GM19328 (cell line): ENCODE data around the gene MBD6.
"Not testable (repeated sequence)": the region's sequence is repeated elsewhere in the genome, so short reads cannot be mapped to it uniquely, and the experiment has no call there.

Experiments used
- ATAC-seq: cut with Tn5 transposase; IDR thresholded peaks from one replicate; pipeline ENCODE4 v1.9.1; 2021; ENCODE audit warnings: mild to moderate bottlenecking, moderate library complexity; ENCODE audit not compliant: unreplicated experiment

MBD6 gene

GRCh38 chr12:57488402-57489156 is 34.0 kb upstream of the MBD6 start:
- no peak for ATAC-seq

DNA sequence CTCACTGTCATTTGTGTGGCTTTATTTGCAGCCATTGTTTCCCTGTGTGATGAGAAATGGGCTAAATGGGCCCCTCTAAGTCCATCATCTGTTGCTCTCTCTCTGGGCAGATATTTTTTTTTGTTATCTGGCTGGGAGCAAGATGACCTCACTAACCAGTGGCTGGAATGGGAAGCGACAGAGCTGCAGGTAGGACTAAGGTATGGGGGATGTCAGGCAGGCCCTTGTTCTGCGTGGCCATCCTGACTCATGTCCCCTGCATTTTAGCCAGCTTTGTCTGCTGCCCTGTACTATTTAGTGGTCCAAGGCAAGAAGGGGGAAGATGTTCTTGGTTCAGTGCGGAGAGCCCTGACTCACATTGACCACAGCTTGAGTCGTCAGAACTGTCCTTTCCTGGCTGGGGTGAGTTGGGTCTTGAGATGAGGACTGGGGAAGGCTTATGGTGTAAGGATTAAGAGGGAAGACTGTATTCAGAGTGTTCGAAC is 33.4 kb upstream of the MBD6 start:
- no peak for ATAC-seq

DNA sequence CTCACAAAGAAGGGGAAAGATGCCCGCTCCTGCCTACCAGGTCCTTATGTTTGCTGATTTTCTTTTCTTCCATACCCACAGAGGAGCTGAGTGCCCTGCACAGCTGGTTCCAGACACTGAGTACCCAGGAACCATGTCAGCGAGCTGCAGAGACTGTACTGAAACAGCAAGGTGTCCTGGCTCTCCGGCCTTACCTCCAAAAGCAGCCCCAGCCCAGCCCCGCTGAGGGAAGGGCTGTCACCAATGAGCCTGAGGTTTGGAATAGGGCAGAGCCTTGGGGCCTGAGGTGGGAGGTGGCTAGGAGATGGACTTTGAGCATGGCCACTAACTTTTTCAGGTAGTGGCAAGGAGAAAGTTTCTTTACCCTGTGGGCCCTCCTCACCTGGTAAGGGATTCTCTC is 32.5 kb upstream of the MBD6 start:
- no peak for ATAC-seq

- ATAC-seq: no peak
Measured at GRCh38 chr12:57491393-57492280, 31.0 kb upstream of the MBD6 start.

DNA sequence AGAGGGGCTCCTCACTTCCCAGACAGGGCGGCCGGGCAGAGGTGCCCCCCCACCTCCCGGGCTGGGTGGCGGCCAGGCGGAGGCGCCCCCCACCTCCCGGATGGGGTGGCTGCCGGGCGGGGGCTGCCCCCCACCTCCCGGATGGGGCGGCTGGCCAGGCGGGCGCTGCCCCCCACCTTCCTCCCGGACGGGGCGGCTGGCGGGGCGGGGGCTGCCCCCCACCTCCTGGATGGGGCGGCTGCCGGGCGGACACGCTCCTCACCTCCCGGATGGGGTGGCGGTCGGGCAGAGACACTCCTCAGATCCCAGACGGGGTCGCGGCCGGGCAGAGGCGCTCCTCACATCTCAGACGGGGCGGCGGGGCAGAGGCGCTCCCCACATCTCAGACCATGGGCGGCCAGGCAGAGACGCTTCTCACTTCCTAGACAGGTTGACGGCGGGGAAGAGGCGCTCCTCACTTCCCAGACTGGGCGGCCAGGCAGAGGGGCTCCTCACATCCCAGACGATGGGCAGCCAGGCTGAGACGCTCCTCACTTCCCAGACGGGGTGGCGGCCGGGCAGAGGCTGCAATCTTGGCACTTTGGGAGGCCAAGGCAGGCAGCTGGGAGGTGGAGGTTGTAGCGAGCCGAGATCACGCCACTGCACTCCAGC is 27.4 kb upstream of the MBD6 start:
- ATAC-seq: not testable (repeated sequence)

DNA sequence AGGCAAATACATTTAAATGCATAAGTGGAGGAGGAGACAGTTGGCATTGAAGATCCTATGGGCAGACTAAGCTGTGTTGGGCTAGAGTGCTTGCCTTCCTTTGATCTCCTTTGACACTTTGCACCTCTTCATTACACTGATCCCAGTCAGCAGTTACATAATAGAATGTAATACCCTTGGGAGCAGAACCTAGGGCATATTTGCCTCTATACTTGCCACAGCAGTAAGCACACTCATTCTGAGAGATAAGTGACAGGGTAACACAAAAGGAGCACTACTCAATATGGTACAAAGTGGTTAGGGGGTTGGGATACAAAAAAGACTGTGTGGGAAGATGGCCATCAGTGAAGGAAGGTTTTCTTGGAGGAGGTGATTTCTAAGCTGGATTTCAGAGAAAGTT is 25.8 kb upstream of the MBD6 start:
- no peak for ATAC-seq

- ATAC-seq: no peak
Measured at GRCh38 chr12:57497223-57498131, 25.1 kb upstream of the MBD6 start.

- no peak for ATAC-seq
Measured at GRCh38 chr12:57498132-57498502, 24.5 kb upstream of the MBD6 start.

DNA sequence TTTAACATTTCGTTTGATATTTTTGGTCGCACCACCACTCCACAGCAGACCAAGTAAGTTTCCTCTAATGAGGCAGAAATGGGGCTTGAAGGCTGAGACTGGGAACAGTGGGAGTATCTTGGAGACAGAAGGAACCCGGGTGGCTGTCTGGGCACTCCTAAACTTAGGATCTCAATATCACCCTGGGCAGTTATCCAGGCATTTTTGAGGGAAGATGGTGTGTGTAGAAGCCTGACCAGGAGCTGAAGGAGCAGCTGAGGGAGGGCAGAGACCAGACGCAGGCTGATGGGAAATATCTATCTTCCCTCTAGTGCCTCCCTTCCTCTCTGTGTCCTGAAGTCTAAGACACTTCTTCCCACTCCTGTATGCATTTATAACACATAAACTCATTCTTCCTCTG is 24.1 kb upstream of the MBD6 start:
- ATAC-seq: no peak

- ATAC-seq: no peak
Measured at GRCh38 chr12:57500213-57500612, 22.4 kb upstream of the MBD6 start.

GRCh38 chr12:57502311-57502969 is 20.2 kb upstream of the MBD6 start:
- ATAC-seq: not testable (repeated sequence)

DNA sequence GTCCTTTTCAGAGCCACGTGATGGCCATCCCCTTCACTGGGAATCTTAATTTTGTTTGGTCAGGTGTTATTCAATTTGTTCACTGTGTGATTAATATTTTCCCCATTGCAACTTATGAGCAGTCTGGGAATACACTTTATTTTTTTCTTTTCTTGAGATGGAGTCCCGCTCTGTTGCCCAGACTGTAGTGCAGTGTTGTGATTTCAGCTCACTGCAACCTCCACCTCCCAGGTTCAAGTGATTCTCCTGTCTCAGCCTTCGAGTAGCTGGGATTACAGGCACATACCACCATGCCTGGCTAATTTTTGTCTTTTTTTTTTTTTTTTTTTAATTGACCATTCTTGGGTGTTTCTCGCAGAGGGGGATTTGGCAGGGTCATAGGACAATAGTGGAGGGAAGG is 16.1 kb upstream of the MBD6 start:
- ATAC-seq: not testable (repeated sequence)

- not testable (repeated sequence) for ATAC-seq
Measured at GRCh38 chr12:57507796-57508195, 14.8 kb upstream of the MBD6 start.

- no peak for ATAC-seq
Measured at GRCh38 chr12:57511161-57511560, 11.5 kb upstream of the MBD6 start.

DNA sequence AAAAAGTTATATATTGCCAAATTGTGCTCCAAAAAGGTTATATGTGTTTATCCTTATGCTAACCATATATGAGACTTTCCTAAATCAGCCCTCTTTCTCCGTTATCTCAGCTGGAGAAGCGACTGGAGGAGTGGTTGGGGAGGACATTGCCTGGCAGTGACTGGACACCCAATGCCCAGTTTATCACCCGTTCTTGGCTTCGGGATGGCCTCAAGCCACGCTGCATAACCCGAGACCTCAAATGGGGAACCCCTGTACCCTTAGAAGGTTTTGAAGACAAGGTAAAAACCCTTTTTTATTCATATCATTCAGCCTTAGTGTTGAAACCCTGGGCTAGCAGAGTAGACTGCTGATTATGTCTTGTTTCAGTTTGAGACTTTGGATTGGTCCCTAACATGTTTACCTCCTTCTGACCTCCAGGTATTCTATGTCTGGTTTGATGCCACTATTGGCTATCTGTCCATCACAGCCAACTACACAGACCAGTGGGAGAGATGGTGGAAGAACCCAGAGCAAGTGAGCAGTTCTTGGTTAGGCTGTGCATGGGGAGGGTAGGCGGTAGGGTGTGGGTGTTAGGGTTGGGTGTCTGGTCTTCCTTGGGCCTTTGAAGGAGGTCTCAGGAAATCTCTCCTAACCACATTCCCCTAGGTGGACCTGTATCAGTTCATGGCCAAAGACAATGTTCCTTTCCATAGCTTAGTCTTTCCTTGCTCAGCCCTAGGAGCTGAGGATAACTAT is 10.9 kb upstream of the MBD6 start:
- no peak for ATAC-seq

GRCh38 chr12:57512665-57513064 is 10.0 kb upstream of the MBD6 start:
- no peak for ATAC-seq

GRCh38 chr12:57513266-57513665 is 9.4 kb upstream of the MBD6 start:
- no peak for ATAC-seq

GRCh38 chr12:57513677-57514076 is 8.9 kb upstream of the MBD6 start:
- ATAC-seq: not testable (repeated sequence)

GRCh38 chr12:57514246-57514645 is 8.4 kb upstream of the MBD6 start:
- not testable (repeated sequence) for ATAC-seq
